Lower leg skin (tissue), 3 donors: Measurements from ENCODE around the gene FBXO3.

ENCODE experiments used
- POLR2A ChIP-seq, 2 donors: fragments of 450-650 bp; IDR thresholded peaks; one replicate each; pipeline ENCODE4 v1.6.1; 2016 to 2017; ENCODE audit warnings: antibody characterized with exemption in 2 of 2, mild to moderate bottlenecking in 1 of 2, moderate library complexity in 1 of 2
- TF ChIP-seq, protein P1 (sequence below), 3 donors: fragments of 450-650 bp; IDR thresholded peaks; one replicate each; pipeline ENCODE4 v1.5.1; 2016; ENCODE audit warnings: antibody characterized with exemption in 3 of 3, mild to moderate bottlenecking in 3 of 3, moderate library complexity in 2 of 3

DNA sequence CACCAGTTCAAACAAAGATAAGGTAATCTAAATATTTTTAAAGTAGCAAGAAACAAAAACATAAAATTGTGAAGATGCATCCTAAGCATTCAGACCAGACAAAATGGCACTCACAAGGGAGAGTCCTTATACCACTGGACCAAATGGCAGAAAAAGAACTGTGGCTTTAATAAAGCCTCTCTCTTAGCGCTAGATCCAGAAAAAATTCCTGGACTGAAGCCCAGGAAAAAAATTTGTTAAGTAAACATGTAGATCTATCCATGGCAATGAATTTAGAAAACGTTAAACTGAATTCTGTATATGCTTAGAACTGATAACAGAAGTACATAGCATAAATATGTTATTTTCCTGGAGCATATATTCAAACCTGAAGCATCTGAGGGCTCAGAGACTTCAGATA lies 26.3 kb downstream of the FBXO3 start:
- TF ChIP-seq, protein P1, sequence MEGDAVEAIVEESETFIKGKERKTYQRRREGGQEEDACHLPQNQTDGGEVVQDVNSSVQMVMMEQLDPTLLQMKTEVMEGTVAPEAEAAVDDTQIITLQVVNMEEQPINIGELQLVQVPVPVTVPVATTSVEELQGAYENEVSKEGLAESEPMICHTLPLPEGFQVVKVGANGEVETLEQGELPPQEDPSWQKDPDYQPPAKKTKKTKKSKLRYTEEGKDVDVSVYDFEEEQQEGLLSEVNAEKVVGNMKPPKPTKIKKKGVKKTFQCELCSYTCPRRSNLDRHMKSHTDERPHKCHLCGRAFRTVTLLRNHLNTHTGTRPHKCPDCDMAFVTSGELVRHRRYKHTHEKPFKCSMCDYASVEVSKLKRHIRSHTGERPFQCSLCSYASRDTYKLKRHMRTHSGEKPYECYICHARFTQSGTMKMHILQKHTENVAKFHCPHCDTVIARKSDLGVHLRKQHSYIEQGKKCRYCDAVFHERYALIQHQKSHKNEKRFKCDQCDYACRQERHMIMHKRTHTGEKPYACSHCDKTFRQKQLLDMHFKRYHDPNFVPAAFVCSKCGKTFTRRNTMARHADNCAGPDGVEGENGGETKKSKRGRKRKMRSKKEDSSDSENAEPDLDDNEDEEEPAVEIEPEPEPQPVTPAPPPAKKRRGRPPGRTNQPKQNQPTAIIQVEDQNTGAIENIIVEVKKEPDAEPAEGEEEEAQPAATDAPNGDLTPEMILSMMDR (IDR thresholded peaks at IDR 0.05): no peak
- TF ChIP-seq POLR2A (IDR thresholded peaks at IDR 0.05): no peak
